H1 (cell line): ENCODE data around the gene LRRC4C.

ENCODE experiments used
- CHD1 ChIP-seq: IDR thresholded peaks from 2 replicates; pipeline ENCODE4 v1.6.1; 2012; ENCODE audit warnings: low read depth, low read length, improper control_type of control experiment
- EP300 ChIP-seq, 2 experiments: IDR thresholded peaks; 1 replicate in 1 of 2; 2 replicates in 1 of 2; pipeline ENCODE4 v1.6.1; 2011 to 2012; ENCODE audit warnings: low read depth in 2 of 2, low read length in 2 of 2, mild to moderate bottlenecking in 2 of 2, borderline replicate concordance in 1 of 2, inconsistent platforms in 1 of 2, moderate library complexity in 1 of 2
- KDM1A ChIP-seq: fragments of 200-600, 300-600 bp; sonication (generic); IDR thresholded peaks from 2 replicates; pipeline ENCODE4 v1.7.1; 2016; ENCODE audit warnings: mild to moderate bottlenecking, low read length, borderline replicate concordance
- NRF1 ChIP-seq: IDR thresholded peaks from 2 replicates; pipeline ENCODE4 v1.6.1; 2011; ENCODE audit warnings: mild to moderate bottlenecking, low read depth, low read length, improper control_type of control experiment
- PHF8 ChIP-seq: fragments of 200-600 bp; sonication (generic); conservative IDR thresholded peaks from 2 replicates; pipeline ENCODE4 v1.7.1; 2012; ENCODE audit warnings: low read depth, mild to moderate bottlenecking, inconsistent platforms, low read length, moderate library complexity
- POLR2A ChIP-seq, 2 experiments: IDR thresholded peaks; 1 replicate in 1 of 2; 2 replicates in 1 of 2; pipeline ENCODE4 v1.6.1; 2011; ENCODE audit warnings: low read depth in 2 of 2, low read length in 2 of 2, mild to moderate bottlenecking in 2 of 2; ENCODE audit errors: control extremely low read depth in 1 of 2
- POLR2AphosphoS5 ChIP-seq: IDR thresholded peaks from 2 replicates; pipeline ENCODE4 v1.6.1; 2011; ENCODE audit warnings: low read depth, low read length
- RAD21 ChIP-seq, 2 experiments: IDR thresholded peaks in 1 of 2; conservative IDR thresholded peaks in 1 of 2; 2 replicates each; pipeline ENCODE4 v1.6.1; 2011; ENCODE audit warnings: low read depth in 2 of 2, low read length in 2 of 2, improper control_type of control experiment in 1 of 2, inconsistent platforms in 1 of 2, mild to moderate bottlenecking in 1 of 2, moderate library complexity in 1 of 2
- RFX5 ChIP-seq: IDR thresholded peaks from 2 replicates; pipeline ENCODE4 v1.6.1; 2011; ENCODE audit warnings: low read depth, low read length, improper control_type of control experiment, borderline replicate concordance
- RXRA ChIP-seq: IDR thresholded peaks from 2 replicates; pipeline ENCODE4 v1.6.1; 2011; ENCODE audit warnings: low read depth, mild to moderate bottlenecking, low read length, moderate library complexity; ENCODE audit not compliant: insufficient read depth
- SP2 ChIP-seq: IDR thresholded peaks from 2 replicates; pipeline ENCODE4 v1.6.1; 2012; ENCODE audit warnings: mild to moderate bottlenecking, low read length, inconsistent platforms
- TF ChIP-seq, protein P1 (sequence below): IDR thresholded peaks from 2 replicates; pipeline ENCODE4 v1.6.1; 2011; ENCODE audit warnings: low read length, improper control_type of control experiment
- TF ChIP-seq, protein P2 (sequence below), 3 experiments: IDR thresholded peaks; 1 replicate in 2 of 3; 2 replicates in 1 of 3; pipeline versions ENCODE4 v1.5.1 to v1.6.1; 2011; ENCODE audit warnings: low read length in 3 of 3, mild to moderate bottlenecking in 3 of 3, inconsistent platforms in 2 of 3, low read depth in 1 of 3, moderate library complexity in 1 of 3; ENCODE audit not compliant: insufficient read depth in 1 of 3; ENCODE audit errors: control extremely low read depth in 1 of 3

GRCh38 chr11:40291741-40292140, 1167.7 kb downstream of the LRRC4C start:
- no peak for TF ChIP-seq PHF8
- TF ChIP-seq, protein P1, sequence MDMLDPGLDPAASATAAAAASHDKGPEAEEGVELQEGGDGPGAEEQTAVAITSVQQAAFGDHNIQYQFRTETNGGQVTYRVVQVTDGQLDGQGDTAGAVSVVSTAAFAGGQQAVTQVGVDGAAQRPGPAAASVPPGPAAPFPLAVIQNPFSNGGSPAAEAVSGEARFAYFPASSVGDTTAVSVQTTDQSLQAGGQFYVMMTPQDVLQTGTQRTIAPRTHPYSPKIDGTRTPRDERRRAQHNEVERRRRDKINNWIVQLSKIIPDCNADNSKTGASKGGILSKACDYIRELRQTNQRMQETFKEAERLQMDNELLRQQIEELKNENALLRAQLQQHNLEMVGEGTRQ: no peak
- TF ChIP-seq POLR2A (IDR thresholded peaks at IDR 0.05; ENCODE audit: control extremely low read depth in 1 of 2, low read depth in 2 of 2, low read length in 2 of 2): no peak
- no peak for TF ChIP-seq NRF1
- no peak for TF ChIP-seq EP300 (IDR thresholded peaks at IDR 0.05; ENCODE audit: borderline replicate concordance in 1 of 2, low read depth in 2 of 2, low read length in 2 of 2)
- TF ChIP-seq CHD1: no peak
- no peak for TF ChIP-seq RAD21 (IDR thresholded peaks at IDR 0.05 in 1 of 2, conservative IDR thresholded peaks at IDR 0.05 in 1 of 2; ENCODE audit: low read depth in 2 of 2, low read length in 2 of 2)
- no peak for TF ChIP-seq POLR2AphosphoS5
- TF ChIP-seq, protein P2, sequence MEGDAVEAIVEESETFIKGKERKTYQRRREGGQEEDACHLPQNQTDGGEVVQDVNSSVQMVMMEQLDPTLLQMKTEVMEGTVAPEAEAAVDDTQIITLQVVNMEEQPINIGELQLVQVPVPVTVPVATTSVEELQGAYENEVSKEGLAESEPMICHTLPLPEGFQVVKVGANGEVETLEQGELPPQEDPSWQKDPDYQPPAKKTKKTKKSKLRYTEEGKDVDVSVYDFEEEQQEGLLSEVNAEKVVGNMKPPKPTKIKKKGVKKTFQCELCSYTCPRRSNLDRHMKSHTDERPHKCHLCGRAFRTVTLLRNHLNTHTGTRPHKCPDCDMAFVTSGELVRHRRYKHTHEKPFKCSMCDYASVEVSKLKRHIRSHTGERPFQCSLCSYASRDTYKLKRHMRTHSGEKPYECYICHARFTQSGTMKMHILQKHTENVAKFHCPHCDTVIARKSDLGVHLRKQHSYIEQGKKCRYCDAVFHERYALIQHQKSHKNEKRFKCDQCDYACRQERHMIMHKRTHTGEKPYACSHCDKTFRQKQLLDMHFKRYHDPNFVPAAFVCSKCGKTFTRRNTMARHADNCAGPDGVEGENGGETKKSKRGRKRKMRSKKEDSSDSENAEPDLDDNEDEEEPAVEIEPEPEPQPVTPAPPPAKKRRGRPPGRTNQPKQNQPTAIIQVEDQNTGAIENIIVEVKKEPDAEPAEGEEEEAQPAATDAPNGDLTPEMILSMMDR (IDR thresholded peaks at IDR 0.05; ENCODE audit: control extremely low read depth in 1 of 3, insufficient read depth in 1 of 3, low read depth in 1 of 3, low read length in 3 of 3): no peak
- TF ChIP-seq RFX5: no peak
- TF ChIP-seq SP2: no peak
- no peak for TF ChIP-seq KDM1A
- no peak for TF ChIP-seq RXRA
